ENCODE measurements around the gene SEPSECS.

DNA sequence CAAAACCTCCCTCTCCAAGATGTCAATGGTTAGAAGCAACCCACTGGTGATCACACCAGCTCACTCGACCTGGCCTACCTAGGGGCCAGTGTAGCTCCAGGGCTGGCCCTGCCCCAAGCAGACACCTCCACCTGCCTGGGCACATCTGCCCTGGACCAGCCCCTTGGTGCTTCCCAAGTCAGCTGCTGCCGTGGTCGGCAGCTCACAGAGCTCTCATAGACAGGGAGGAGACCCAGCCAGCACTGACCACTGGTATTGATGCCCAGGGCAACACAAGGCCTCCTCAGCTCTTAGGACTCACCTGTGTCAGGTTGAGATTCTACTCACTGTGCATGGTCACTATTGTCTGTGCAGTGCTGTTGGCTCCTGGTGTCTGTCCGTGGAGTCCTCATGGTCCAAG is 51.7 kb downstream of the SEPSECS start:
- TF ChIP-seq POLR2AphosphoS5 (IDR thresholded peaks at IDR 0.05; ENCODE audit: insufficient read depth in 1 of 2, low read depth in 1 of 2) (no peak), POLR2A (IDR thresholded peaks at IDR 0.05) (no peak)
- TF ChIP-seq, protein P1, sequence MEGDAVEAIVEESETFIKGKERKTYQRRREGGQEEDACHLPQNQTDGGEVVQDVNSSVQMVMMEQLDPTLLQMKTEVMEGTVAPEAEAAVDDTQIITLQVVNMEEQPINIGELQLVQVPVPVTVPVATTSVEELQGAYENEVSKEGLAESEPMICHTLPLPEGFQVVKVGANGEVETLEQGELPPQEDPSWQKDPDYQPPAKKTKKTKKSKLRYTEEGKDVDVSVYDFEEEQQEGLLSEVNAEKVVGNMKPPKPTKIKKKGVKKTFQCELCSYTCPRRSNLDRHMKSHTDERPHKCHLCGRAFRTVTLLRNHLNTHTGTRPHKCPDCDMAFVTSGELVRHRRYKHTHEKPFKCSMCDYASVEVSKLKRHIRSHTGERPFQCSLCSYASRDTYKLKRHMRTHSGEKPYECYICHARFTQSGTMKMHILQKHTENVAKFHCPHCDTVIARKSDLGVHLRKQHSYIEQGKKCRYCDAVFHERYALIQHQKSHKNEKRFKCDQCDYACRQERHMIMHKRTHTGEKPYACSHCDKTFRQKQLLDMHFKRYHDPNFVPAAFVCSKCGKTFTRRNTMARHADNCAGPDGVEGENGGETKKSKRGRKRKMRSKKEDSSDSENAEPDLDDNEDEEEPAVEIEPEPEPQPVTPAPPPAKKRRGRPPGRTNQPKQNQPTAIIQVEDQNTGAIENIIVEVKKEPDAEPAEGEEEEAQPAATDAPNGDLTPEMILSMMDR (IDR thresholded peaks at IDR 0.05), result no peak

All from vagina (tissue), 2 donors.